Mesenchymal stem cell (in vitro differentiated cells and primary cell): ENCODE results near the gene CEP57.
"Not testable (repeated sequence)": the region's sequence is repeated elsewhere in the genome, so short reads cannot be mapped to it uniquely, and the experiment has no call there.

Source experiments
- DNase-seq: peaks from one replicate; pipeline ENCODE4 v3.0.0-alpha.2; 2013
- H2AFZ ChIP-seq: one replicate; pipeline ENCODE4 v1.6.1; 2013; ENCODE audit warnings: low read depth, mild to moderate bottlenecking, control low read depth, inconsistent platforms, low read length, moderate library complexity
- H2AK5ac ChIP-seq: 2 replicates; pipeline ENCODE4 v1.6.1; 2013; ENCODE audit warnings: low read length, moderate library complexity, mild to moderate bottlenecking, inconsistent platforms; ENCODE audit not compliant: severe bottlenecking
- H2BK120ac ChIP-seq: one replicate; pipeline ENCODE4 v1.6.1; 2013; ENCODE audit warnings: low read depth, mild to moderate bottlenecking, inconsistent platforms, low read length, moderate library complexity
- H2BK12ac ChIP-seq, 2 experiments: one replicate each; pipeline ENCODE4 v1.6.1; 2013; ENCODE audit warnings: inconsistent platforms in 2 of 2, low read length in 2 of 2, mild to moderate bottlenecking in 2 of 2, moderate library complexity in 2 of 2, control low read depth in 1 of 2
- H2BK15ac ChIP-seq: one replicate; pipeline ENCODE4 v1.6.1; 2013; ENCODE audit warnings: mild to moderate bottlenecking, low read depth, inconsistent platforms; ENCODE audit not compliant: poor library complexity, severe bottlenecking
- H2BK5ac ChIP-seq: 2 replicates; pipeline ENCODE4 v1.6.1; 2013; ENCODE audit warnings: low read depth, mild to moderate bottlenecking, low read length, control low read depth, inconsistent platforms; ENCODE audit not compliant: poor library complexity, severe bottlenecking
- H3K14ac ChIP-seq, 2 experiments: one replicate each; pipeline ENCODE4 v1.6.1; 2013; ENCODE audit warnings: inconsistent platforms in 2 of 2, low read length in 2 of 2, control low read depth in 1 of 2, mild to moderate bottlenecking in 1 of 2, moderate library complexity in 1 of 2
- H3K18ac ChIP-seq, 2 experiments: one replicate each; pipeline ENCODE4 v1.6.1; 2013; ENCODE audit warnings: inconsistent platforms in 2 of 2, low read length in 2 of 2, control low read depth in 1 of 2, low read depth in 1 of 2, mild to moderate bottlenecking in 1 of 2
- H3K23ac ChIP-seq, 2 experiments: one replicate each; pipeline ENCODE4 v1.6.1; 2013; ENCODE audit warnings: inconsistent platforms in 2 of 2, low read length in 2 of 2, mild to moderate bottlenecking in 2 of 2, moderate library complexity in 2 of 2, control low read depth in 1 of 2
- H3K27ac ChIP-seq: 2 replicates; pipeline ENCODE4 v1.5.1; 2013; ENCODE audit warnings: mild to moderate bottlenecking, moderate library complexity, low read length, control low read depth, inconsistent platforms; ENCODE audit not compliant: poor library complexity, severe bottlenecking
- H3K27me3 ChIP-seq, 2 experiments: 2 replicates each; pipeline versions ENCODE4 v1.6.1 to v1.7.0; 2013; ENCODE audit warnings: low read length in 2 of 2, mild to moderate bottlenecking in 2 of 2, moderate library complexity in 2 of 2, control low read depth in 1 of 2, inconsistent platforms in 1 of 2; ENCODE audit not compliant: control insufficient read depth in 1 of 2, insufficient read depth in 1 of 2
- H3K36me3 ChIP-seq, 2 experiments: 2 replicates each; pipeline versions ENCODE4 v1.6.1 to v1.7.0; 2013; ENCODE audit warnings: low read length in 2 of 2, control low read depth in 1 of 2, inconsistent platforms in 1 of 2, low read depth in 1 of 2, mild to moderate bottlenecking in 1 of 2; ENCODE audit not compliant: insufficient read depth in 2 of 2, control insufficient read depth in 1 of 2
- H3K4ac ChIP-seq, 2 experiments: one replicate each; pipeline ENCODE4 v1.6.1; 2013; ENCODE audit warnings: inconsistent platforms in 2 of 2, low read length in 2 of 2, mild to moderate bottlenecking in 2 of 2, moderate library complexity in 2 of 2, control low read depth in 1 of 2, low read depth in 1 of 2
- H3K4me1 ChIP-seq: 2 replicates; pipeline ENCODE4 v1.6.1; 2013; ENCODE audit warnings: low read depth, low read length, control low read depth; ENCODE audit not compliant: control insufficient read depth, insufficient read depth
- H3K4me2 ChIP-seq: 2 replicates; pipeline ENCODE4 v1.6.1; 2013; ENCODE audit warnings: low read length, mild to moderate bottlenecking, inconsistent platforms; ENCODE audit not compliant: poor library complexity, severe bottlenecking
- H3K4me3 ChIP-seq, 2 experiments: 2 replicates each; pipeline versions ENCODE4 v1.5.1 to v1.7.0; 2013; ENCODE audit warnings: low read length in 2 of 2, mild to moderate bottlenecking in 2 of 2, control low read depth in 1 of 2, low read depth in 1 of 2; ENCODE audit not compliant: insufficient read depth in 1 of 2
- H3K79me1 ChIP-seq: replicated peaks from 2 replicates; pipeline ENCODE4 v1.6.1; 2013; ENCODE audit warnings: mild to moderate bottlenecking, control low read depth, low read length, inconsistent platforms; ENCODE audit not compliant: poor library complexity, severe bottlenecking
- H3K9ac ChIP-seq: 2 replicates; pipeline ENCODE4 v1.7.0; 2013; ENCODE audit warnings: mild to moderate bottlenecking, low read length, moderate library complexity
- H3K9me3 ChIP-seq: 2 replicates; pipeline ENCODE4 v1.7.0; 2013; ENCODE audit warnings: mild to moderate bottlenecking, low read length; ENCODE audit not compliant: control insufficient read depth
- H4K8ac ChIP-seq: one replicate; pipeline ENCODE4 v1.6.1; 2013; ENCODE audit warnings: inconsistent platforms, mild to moderate bottlenecking, low read length, moderate library complexity
- H4K91ac ChIP-seq: one replicate; pipeline ENCODE4 v1.6.1; 2013; ENCODE audit warnings: mild to moderate bottlenecking, low read length, inconsistent platforms
- WGBS: methylation state at CpG from one replicate; pipeline ENCODE4 v1.1.7; 2013; ENCODE audit warnings: mixed read lengths; 5-methylcytosine and 5-hydroxymethylcytosine counted together

The CEP57 gene

DNA sequence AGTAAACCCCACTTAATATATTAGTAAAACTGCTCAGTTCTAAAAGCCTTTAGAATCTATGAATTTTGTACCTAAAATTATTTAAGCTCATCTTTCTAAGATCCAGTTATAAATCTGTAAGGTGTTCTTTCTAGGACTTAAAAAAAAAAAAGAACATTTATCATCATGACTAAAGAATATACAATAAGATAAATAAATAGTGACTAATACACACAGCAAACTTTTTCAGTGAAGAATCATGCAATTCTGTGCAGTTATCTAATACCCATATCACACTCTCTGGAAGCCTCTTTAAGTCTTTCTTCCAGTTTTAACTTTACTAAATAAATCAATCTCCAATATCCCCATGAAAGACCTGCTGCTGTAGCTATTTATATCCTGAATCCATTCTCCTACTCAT lies 59.8 kb downstream of the CEP57 start:
- no peak overlapping the region for H3K14ac ChIP-seq
- H3K18ac ChIP-seq: no peak overlapping the region
- H3K27me3 ChIP-seq: no peaks in the 10 kb centered on the region
- no peak overlapping the region for H4K91ac ChIP-seq
- no peak overlapping the region for H3K4me3 ChIP-seq
- no peak overlapping the region for H2AK5ac ChIP-seq
- H2BK120ac ChIP-seq: no peak overlapping the region
- H3K79me1 ChIP-seq: peaks cover 3% of the 10 kb centered on the region
- H2BK12ac ChIP-seq: no peak overlapping the region
- H3K4ac ChIP-seq: no peak overlapping the region
- no peak overlapping the region for H4K8ac ChIP-seq
- H3K4me2 ChIP-seq: no peak overlapping the region
- H3K23ac ChIP-seq: no peak overlapping the region
- no peaks in the 10 kb centered on the region for H3K9me3 ChIP-seq
- no peak for DNase-seq
- peaks cover 11 to 49% of the 10 kb centered on the region in 2 experiments for H3K36me3 ChIP-seq
- H2BK5ac ChIP-seq: no peak overlapping the region
- H3K9ac ChIP-seq: peak overlapping the region; percentile 51
- H2BK15ac ChIP-seq: no peak overlapping the region
- no peak overlapping the region for H3K27ac ChIP-seq
- H2AFZ ChIP-seq: no peak overlapping the region
- no peaks in the 10 kb centered on the region for H3K4me1 ChIP-seq

GRCh38 chr11:95853138-95853537 lies 62.8 kb downstream of the CEP57 start:
- H3K27ac ChIP-seq: no peak overlapping the region
- no peak overlapping the region for H3K4ac ChIP-seq
- no peak overlapping the region for H2AK5ac ChIP-seq
- H3K4me1 ChIP-seq: no peaks in the 10 kb centered on the region
- no peaks in the 10 kb centered on the region for H3K9me3 ChIP-seq
- H3K4me3 ChIP-seq: no peak overlapping the region
- no peak overlapping the region for H2BK120ac ChIP-seq
- H2BK15ac ChIP-seq: no peak overlapping the region
- H3K36me3 ChIP-seq: peaks cover 14 to 50% of the 10 kb centered on the region in 2 experiments
- no peak overlapping the region for H2BK5ac ChIP-seq
- H3K18ac ChIP-seq: no peak overlapping the region
- H3K14ac ChIP-seq: no peak overlapping the region
- no peak overlapping the region for H2AFZ ChIP-seq
- H3K9ac ChIP-seq: no peak overlapping the region
- no peak overlapping the region for H4K8ac ChIP-seq
- H2BK12ac ChIP-seq: no peak overlapping the region
- DNase-seq: no peak
- H4K91ac ChIP-seq: no peak overlapping the region
- peaks cover 4% of the 10 kb centered on the region for H3K79me1 ChIP-seq
- no peak overlapping the region for H3K4me2 ChIP-seq
- no peak overlapping the region for H3K23ac ChIP-seq
- H3K27me3 ChIP-seq: no peaks in the 10 kb centered on the region

DNA sequence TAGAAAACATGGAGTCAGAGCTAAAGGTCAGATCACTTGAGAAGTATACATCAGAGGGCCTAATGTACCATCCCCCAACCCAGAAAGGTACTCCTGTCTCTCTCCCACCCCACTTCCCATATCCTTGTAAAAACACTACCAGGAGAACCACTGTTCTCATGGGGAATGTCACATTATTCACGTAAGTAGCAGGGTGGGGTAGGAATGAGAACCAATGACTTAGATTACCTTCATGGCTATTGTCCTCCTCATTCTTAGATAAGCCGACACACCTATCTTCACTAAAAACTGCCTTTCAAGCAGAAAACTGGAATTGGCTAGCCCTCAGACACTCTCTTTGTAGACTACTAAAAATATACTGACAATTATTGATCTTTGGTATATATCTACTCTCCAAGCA lies 63.6 kb downstream of the CEP57 start:
- H4K91ac ChIP-seq: no peak overlapping the region
- H3K4me3 ChIP-seq: no peak overlapping the region
- no peak overlapping the region for H2AFZ ChIP-seq
- H3K9me3 ChIP-seq: no peaks in the 10 kb centered on the region
- no peak overlapping the region for H3K9ac ChIP-seq
- H3K14ac ChIP-seq: no peak overlapping the region
- H3K23ac ChIP-seq: no peak overlapping the region
- no peak overlapping the region for H2AK5ac ChIP-seq
- H3K4me1 ChIP-seq: no peaks in the 10 kb centered on the region
- H4K8ac ChIP-seq: no peak overlapping the region
- no peak overlapping the region for H2BK120ac ChIP-seq
- H3K36me3 ChIP-seq: peaks cover 14 to 55% of the 10 kb centered on the region in 2 experiments
- no peak for DNase-seq
- H2BK15ac ChIP-seq: no peak overlapping the region
- H3K79me1 ChIP-seq: peaks cover 4% of the 10 kb centered on the region
- H3K27me3 ChIP-seq: no peaks in the 10 kb centered on the region
- H3K18ac ChIP-seq: peak overlapping the region in 1 of 2 experiments; percentile 7
- WGBS: 100% methylated on average over 2 of the region's 2 CpGs
- no peak overlapping the region for H3K4me2 ChIP-seq
- H3K27ac ChIP-seq: no peak overlapping the region
- no peak overlapping the region for H2BK5ac ChIP-seq
- H2BK12ac ChIP-seq: no peak overlapping the region
- H3K4ac ChIP-seq: no peak overlapping the region

GRCh38 chr11:95854362-95854761 lies 64.1 kb downstream of the CEP57 start:
- not testable (repeated sequence) for H4K91ac ChIP-seq, H3K4ac ChIP-seq, H3K4me1 ChIP-seq, H3K4me3 ChIP-seq, H2BK120ac ChIP-seq, H2BK5ac ChIP-seq, H2BK15ac ChIP-seq, DNase-seq, H3K4me2 ChIP-seq, H2AK5ac ChIP-seq, H2AFZ ChIP-seq, H3K27ac ChIP-seq, H3K9me3 ChIP-seq, H3K79me1 ChIP-seq, H3K14ac ChIP-seq, H3K9ac ChIP-seq, H2BK12ac ChIP-seq, H3K23ac ChIP-seq, H4K8ac ChIP-seq, H3K18ac ChIP-seq, H3K27me3 ChIP-seq
- WGBS: 84% methylated on average over 3 of the region's 5 CpGs
- H3K36me3 ChIP-seq: peaks cover 14 to 57% of the 10 kb centered on the region in 2 experiments
